Measurements from ENCODE around the gene EPB41L4B. TPM values are rescaled to one million over a fixed set of nuclear protein-coding genes. Genes with fewer than 3 reads are reported as not detected.

The EPB41L4B gene
- total and polyA plus RNA-seq, 2 experiments from 2014 or later, result 11.0 to 32.2 TPM

DNA sequence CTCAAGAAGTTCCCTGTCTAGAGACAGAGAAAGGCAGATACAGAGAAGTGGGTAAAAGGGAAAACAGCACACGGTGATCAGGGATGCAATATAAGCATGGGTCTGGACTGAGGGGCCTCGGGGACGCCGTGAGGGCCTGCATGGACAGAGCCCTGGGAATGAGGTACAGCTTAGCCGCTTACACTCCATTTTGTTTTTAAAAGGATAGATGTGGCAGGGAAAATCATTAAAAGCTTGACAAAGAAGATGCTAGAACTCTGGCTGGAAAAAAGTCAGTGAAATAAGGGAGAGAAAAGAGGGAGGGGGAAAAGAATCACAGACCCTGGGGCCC, 69.1 kb downstream of the EPB41L4B start (continued):
- TF ChIP-seq, protein P1, sequence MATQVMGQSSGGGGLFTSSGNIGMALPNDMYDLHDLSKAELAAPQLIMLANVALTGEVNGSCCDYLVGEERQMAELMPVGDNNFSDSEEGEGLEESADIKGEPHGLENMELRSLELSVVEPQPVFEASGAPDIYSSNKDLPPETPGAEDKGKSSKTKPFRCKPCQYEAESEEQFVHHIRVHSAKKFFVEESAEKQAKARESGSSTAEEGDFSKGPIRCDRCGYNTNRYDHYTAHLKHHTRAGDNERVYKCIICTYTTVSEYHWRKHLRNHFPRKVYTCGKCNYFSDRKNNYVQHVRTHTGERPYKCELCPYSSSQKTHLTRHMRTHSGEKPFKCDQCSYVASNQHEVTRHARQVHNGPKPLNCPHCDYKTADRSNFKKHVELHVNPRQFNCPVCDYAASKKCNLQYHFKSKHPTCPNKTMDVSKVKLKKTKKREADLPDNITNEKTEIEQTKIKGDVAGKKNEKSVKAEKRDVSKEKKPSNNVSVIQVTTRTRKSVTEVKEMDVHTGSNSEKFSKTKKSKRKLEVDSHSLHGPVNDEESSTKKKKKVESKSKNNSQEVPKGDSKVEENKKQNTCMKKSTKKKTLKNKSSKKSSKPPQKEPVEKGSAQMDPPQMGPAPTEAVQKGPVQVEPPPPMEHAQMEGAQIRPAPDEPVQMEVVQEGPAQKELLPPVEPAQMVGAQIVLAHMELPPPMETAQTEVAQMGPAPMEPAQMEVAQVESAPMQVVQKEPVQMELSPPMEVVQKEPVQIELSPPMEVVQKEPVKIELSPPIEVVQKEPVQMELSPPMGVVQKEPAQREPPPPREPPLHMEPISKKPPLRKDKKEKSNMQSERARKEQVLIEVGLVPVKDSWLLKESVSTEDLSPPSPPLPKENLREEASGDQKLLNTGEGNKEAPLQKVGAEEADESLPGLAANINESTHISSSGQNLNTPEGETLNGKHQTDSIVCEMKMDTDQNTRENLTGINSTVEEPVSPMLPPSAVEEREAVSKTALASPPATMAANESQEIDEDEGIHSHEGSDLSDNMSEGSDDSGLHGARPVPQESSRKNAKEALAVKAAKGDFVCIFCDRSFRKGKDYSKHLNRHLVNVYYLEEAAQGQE (IDR thresholded peaks at IDR 0.05; ENCODE audit: unreplicated experiment), result no peak
- no peak for TF ChIP-seq EZH2phosphoT487 (IDR thresholded peaks at IDR 0.05; ENCODE audit: unreplicated experiment)
- TF ChIP-seq JUNB (IDR thresholded peaks at IDR 0.05; ENCODE audit: unreplicated experiment), result no peak

DNA sequence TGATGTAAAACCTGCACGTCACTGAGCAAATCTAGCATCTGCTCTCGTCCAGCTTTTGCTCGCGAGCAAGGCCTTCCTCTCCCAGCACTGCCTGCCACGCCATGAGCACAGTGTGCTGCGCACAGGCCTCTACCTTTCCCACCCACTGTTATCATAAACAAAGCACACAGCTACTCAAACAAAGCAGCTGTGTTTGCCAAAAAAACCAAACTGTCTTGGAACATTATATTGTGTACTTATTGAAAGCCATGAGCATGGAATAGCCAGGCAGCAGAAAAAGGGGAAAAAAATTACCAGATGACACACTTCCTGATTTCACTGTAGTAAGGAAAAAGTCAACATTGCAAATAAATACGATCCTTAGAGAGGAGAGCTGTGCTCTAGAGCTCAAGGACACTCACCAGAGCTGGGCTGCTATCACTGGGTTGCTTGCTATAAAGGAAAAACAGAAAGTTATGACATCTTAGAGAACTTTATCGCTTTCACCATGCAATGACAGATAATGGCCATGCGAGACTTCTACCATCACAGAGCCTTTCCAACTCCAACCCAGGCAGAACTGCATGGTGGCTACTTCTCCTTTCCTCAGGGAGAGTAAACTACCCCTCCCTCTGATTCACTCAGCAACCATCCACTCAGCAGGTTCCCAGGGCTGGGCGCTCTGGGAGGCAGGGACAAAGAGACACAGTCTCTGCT, 69.6 kb downstream of the EPB41L4B start:
- H3K4me1 Mint-ChIP-seq, result peaks cover 42% of the 10 kb centered on the region
- no peak overlapping the region for H3K4me2 ChIP-seq
- H2AFZ ChIP-seq, result no peak overlapping the region

More for the DNA sequence above, 69.6 kb downstream of the EPB41L4B start:
- Histone ChIP-seq H3K9me2 (ENCODE audit: insufficient read depth) (no peaks in the 10 kb centered on the region), H3K4me3 (no peak overlapping the region), H4K20me1 (replicated peaks; ENCODE audit: insufficient read depth) (peaks cover 3% of the 10 kb centered on the region; the same call in 1 of the 2 replicates), H3K27me3 (ENCODE audit: insufficient read depth) (no peaks in the 10 kb centered on the region), H3K4me1 (ENCODE audit: insufficient read depth) (peaks cover 17% of the 10 kb centered on the region), H3F3A (replicated peaks; ENCODE audit: low read depth) (no peaks in the 10 kb centered on the region), H3K27ac (ENCODE audit: low read depth) (peak overlapping the region; percentile 14; the same call in 1 of the 2 replicates), H3K36me3 (ENCODE audit: insufficient read depth) (no peaks in the 10 kb centered on the region), H3K79me2 (replicated peaks; ENCODE audit: insufficient read depth) (no peaks in the 10 kb centered on the region)
- H3K9me3 Mint-ChIP-seq, result no peaks in the 10 kb centered on the region
- ATAC-seq, result peak; percentile 14; the same call in 2 of the 3 replicates
- TF ChIP-seq ZNF114 (CRISPR knock-in tag; IDR thresholded peaks at IDR 0.05) (no peak), EZH2 (IDR thresholded peaks at IDR 0.05; ENCODE audit: low read depth, unreplicated experiment) (no peak)
- TF ChIP-seq, protein P1 (IDR thresholded peaks at IDR 0.05; ENCODE audit: unreplicated experiment), result no peak
- no peak overlapping the region; the same call in 2 of the 3 replicates for H3K4me3 Mint-ChIP-seq
- DNase-seq (ENCODE audit: low spot score), result no peak
- H3K27me3 Mint-ChIP-seq (ENCODE audit: insufficient read depth, low read depth, poor library complexity), result peaks cover 9% of the 10 kb centered on the region
- peak overlapping the region; percentile 75 for H3K27ac Mint-ChIP-seq
- peaks cover 29% of the 10 kb centered on the region for H3K36me3 Mint-ChIP-seq (ENCODE audit: low read depth)
